Heart left ventricle (tissue), 13 donors: Measurements from ENCODE around the gene ZFP64.

Experiments used
- POLR2A ChIP-seq, 2 donors: fragments of 450-650 bp; IDR thresholded peaks; one replicate each; pipeline ENCODE4 v1.6.1; 2017; ENCODE audit warnings: antibody characterized with exemption in 2 of 2, mild to moderate bottlenecking in 2 of 2, moderate library complexity in 2 of 2
- TF ChIP-seq, protein P1 (sequence below), 12 donors: fragments of 200-600 bp; sonication (generic) in 4 of 12; IDR thresholded peaks; one replicate each; pipeline versions ENCODE4 v1.5.0 to v1.8.0; 2018 to 2022; ENCODE audit warnings: antibody characterized with exemption in 12 of 12, mild to moderate bottlenecking in 5 of 12
- donor health status: ischemic (EF 13 %, LVEDD 7.1; RV severe dilation, severe dysfunction).
- donor health status: DM: no; HTN: yes; CAD: no.
- donor health status: DM: no; HTN: no; CAD: no.
- donor health status: ischemic (EF 25% LVEDD 6.9; RV normal size, moderate dysfunction).
- donor health status: ischemic (EF 25% LVEDD 5.7; RV mildly dilated, moderate dysfunction).
- donor health status: ischemic (EF 35%, LVEDD 5.7; RV mildly dilated, moderate dysfunction).
- donor health status: nonischemic (EF 11% LVEDD 7.7; RV severe dilation, severe dysfunction).
- donor health status: DM: yes; HTN: yes; CAD: no.
- donor health status: PGD.
- donor health status: ischemic (EF 29% LVEDD 5.4; RV normal size, mild dysfunction).
- donor health status: nonischemic (EF 23%, LVEDD 6.1; RV moderate dilation, normal function).

DNA sequence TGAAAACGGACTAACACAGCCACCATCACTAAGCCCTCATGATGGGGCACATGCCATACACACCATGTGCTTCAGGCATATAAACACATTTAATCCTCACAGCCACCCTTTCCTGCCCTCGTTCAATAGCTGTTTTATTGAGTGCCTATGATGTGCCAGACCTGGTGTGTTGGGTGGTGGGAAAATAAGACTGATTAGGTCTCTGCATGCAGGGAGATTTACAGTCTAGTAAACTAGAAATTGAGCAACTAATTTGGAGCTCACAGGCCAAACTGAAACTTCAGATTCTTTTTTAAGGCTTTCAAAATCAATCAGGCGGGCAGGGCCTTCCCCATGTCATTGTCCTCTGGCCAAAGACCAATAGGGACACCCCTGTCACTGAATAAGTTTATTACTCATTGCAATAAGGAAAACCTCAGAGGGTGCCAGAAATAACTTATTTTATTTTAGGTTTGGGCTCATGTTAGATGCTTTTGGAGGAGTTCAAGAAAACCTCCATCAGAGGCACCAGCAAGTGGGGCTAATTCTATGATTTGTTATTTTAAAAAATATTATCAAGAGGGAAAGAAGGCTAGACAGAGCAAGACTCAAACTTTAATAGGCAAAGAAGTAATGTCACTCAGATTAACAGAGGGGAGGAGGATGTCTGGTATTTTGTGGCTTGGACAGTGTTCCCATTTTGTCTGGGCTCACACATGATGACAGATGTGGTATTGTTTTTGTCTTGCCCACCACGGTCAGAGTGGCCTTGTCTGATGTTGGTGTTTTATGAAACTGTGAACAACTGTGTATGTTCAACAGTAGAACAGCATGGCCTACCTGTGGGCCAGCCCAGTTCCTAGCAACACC lies 12.0 kb downstream of the ZFP64 start:
- TF ChIP-seq, protein P1, sequence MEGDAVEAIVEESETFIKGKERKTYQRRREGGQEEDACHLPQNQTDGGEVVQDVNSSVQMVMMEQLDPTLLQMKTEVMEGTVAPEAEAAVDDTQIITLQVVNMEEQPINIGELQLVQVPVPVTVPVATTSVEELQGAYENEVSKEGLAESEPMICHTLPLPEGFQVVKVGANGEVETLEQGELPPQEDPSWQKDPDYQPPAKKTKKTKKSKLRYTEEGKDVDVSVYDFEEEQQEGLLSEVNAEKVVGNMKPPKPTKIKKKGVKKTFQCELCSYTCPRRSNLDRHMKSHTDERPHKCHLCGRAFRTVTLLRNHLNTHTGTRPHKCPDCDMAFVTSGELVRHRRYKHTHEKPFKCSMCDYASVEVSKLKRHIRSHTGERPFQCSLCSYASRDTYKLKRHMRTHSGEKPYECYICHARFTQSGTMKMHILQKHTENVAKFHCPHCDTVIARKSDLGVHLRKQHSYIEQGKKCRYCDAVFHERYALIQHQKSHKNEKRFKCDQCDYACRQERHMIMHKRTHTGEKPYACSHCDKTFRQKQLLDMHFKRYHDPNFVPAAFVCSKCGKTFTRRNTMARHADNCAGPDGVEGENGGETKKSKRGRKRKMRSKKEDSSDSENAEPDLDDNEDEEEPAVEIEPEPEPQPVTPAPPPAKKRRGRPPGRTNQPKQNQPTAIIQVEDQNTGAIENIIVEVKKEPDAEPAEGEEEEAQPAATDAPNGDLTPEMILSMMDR (IDR thresholded peaks at IDR 0.05) = no peak
- TF ChIP-seq POLR2A (IDR thresholded peaks at IDR 0.05) = no peak
